Muscle layer of duodenum (tissue), 2 donors: ENCODE data around the gene TIPIN.
A peak's percentile ranks its signal among the peaks of the same experiment; 100 is the strongest.

ENCODE experiments used
- H3K27ac ChIP-seq: one replicate; pipeline ENCODE4 v1.7.0; 2013; ENCODE audit warnings: mild to moderate bottlenecking, low read length
- H3K27me3 ChIP-seq: one replicate; pipeline ENCODE4 v1.7.0; 2013; ENCODE audit warnings: low read depth, mild to moderate bottlenecking, control low read depth, low read length
- H3K36me3 ChIP-seq, 2 donors: one replicate each; pipeline ENCODE4 v1.7.0; 2013; ENCODE audit warnings: low read length in 2 of 2, control low read depth in 1 of 2, mild to moderate bottlenecking in 1 of 2; ENCODE audit not compliant: insufficient read depth in 2 of 2, control insufficient read depth in 1 of 2
- H3K4me1 ChIP-seq, 2 donors: one replicate each; pipeline ENCODE4 v1.7.0; 2013; ENCODE audit warnings: low read length in 2 of 2, mild to moderate bottlenecking in 2 of 2, control low read depth in 1 of 2, moderate library complexity in 1 of 2; ENCODE audit not compliant: insufficient read depth in 2 of 2, control insufficient read depth in 1 of 2
- H3K4me3 ChIP-seq, 2 donors: one replicate each; pipeline ENCODE4 v1.7.0; 2013; ENCODE audit warnings: low read length in 2 of 2, low read depth in 1 of 2, mild to moderate bottlenecking in 1 of 2
- H3K9me3 ChIP-seq, 2 donors: one replicate each; pipeline ENCODE4 v1.7.0; 2013; ENCODE audit warnings: low read length in 2 of 2, control low read depth in 1 of 2, mild to moderate bottlenecking in 1 of 2; ENCODE audit not compliant: control insufficient read depth in 1 of 2
- donor health status: healthy.

Gene TIPIN

DNA sequence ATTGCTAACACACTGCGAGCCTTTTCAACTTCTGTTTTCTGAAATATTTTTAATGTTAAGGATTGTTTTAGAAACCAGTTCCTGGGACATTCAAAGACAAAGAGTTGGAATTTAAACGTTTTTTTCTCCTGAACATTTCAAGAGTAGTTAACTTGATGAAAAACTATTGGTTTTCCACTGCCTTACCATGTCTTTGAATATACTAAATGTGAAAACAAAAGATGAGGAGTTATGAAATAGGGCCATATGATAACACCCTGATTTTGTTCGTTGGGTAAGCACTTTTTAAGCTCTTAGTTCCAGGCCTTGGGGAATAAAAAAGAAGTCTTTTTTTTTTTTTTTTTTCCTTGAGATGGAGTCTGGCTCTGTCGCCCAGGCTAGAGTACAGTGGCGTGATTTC lies 60.3 kb downstream of the TIPIN start:
- Histone ChIP-seq H3K4me1 (peaks cover 12 to 20% of the 10 kb centered on the region in 2 donors), H3K9me3 (no peaks in the 10 kb centered on the region), H3K27me3 (no peaks in the 10 kb centered on the region), H3K36me3 (peaks cover 4 to 11% of the 10 kb centered on the region in 2 donors), H3K4me3 (no peak overlapping the region), H3K27ac (no peak overlapping the region)

DNA sequence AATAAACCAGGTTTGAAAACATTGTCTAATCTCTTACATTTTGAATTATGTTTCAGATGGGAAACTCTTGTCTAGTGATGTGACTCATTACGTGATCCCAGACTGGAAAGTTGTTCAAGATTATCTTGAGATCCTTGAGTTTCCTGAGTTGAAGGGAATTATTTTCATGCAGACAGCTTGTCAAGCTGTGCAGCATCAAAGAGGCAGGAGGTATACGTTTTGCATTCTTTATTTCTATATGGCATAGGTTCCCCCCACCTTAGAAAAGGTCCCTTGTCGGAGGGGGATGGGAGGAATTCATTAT lies 61.6 kb downstream of the TIPIN start:
- H3K27me3 ChIP-seq, result no peaks in the 10 kb centered on the region
- H3K36me3 ChIP-seq, result peaks cover 4 to 8% of the 10 kb centered on the region in 2 donors
- H3K4me3 ChIP-seq, result peak overlapping the region; percentile 80 to 83
- H3K27ac ChIP-seq, result peak overlapping the region; percentile 91
- H3K9me3 ChIP-seq, result no peaks in the 10 kb centered on the region
- H3K4me1 ChIP-seq, result peaks cover 12 to 20% of the 10 kb centered on the region in 2 donors

DNA sequence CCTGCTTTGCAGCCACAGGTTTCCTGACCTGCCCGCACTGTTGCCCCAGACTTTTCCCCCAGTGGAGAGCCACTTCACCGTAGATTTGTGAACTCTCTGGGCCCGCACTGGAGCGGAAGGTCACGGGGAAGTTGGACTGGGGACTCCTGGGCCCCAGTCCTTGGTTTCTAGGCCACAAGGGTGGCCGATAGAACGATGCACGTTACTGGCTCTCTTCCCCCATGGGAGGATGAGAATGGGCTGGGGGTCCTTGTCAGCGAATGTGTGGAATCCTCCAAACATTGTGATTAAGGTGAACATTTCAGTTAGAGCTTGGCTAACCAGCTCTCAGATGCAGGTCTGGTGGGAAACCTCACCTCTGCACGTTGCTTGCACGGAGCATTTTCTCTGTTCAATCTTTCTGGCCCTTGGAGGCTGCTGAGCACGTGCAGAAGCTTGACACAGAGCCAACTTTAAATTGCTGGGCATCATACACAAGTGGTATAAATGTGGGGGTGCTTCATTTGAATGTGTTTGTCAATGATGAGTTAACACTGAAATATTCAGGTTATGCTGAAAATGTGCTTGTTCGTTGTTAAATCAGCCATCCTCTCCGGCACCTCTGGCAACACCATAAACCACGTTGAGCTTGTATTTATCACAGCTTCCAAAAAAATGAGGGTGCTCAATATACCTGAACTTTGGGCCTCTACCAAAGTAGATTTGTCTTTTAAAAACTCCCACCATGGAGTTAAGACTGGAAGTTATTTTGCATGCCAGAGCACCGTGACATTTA lies 62.1 kb downstream of the TIPIN start:
- Histone ChIP-seq H3K4me3 (peak overlapping the region; percentile 80 to 83), H3K4me1 (peaks cover 12 to 20% of the 10 kb centered on the region in 2 donors), H3K27me3 (no peaks in the 10 kb centered on the region), H3K36me3 (peaks cover 4 to 7% of the 10 kb centered on the region in 2 donors), H3K9me3 (no peaks in the 10 kb centered on the region), H3K27ac (peak overlapping the region; percentile 91)

DNA sequence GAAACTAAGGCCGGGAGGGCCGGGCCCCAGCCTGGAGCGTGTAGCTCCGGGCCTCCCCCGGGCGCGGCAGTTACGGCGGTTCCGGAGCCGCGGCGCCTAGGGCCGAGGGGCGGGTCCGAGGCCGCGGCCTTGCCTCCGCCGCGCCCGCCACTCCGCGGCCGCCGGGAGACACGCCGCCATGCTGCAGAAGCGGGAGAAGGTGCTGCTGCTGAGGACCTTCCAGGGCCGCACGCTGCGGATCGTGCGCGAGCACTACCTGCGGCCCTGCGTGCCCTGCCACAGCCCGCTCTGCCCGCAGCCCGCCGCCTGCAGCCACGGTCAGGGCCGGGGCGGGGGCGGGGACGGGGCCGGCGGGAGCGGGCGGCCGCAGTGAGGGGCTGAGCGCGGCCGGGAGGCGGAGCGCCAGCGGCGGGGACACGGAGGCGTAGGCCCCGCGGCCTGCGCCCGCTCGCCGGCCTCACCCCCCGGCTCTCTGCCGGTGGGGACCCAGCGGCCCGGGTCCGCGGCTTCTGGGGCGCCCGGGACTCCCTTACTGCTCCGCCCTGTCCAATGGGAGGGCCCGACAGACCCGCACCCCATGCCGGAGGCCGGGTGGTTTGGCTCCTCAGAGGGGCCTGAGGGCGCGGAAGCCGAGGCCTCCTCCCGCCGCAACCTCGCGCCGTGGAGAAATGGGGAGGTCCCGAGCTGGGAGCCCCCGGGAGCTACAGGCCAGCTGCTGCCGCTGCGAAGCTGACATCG lies 62.9 kb downstream of the TIPIN start, which contains the start of gene DIS3L:
DIS3L (plus strand) TSS at position 150 of the 738 bp plus-strand sequence; CDS start at position 179, 29 bp downstream.
- H3K4me1 ChIP-seq, result peaks cover 12 to 28% of the 10 kb centered on the region in 2 donors
- no peaks in the 10 kb centered on the region for H3K9me3 ChIP-seq
- H3K36me3 ChIP-seq, result peaks cover 0 to 4% of the 10 kb centered on the region in 2 donors
- H3K27ac ChIP-seq, result peak within 1 kb of the TSS; percentile 91
- no peaks in the 10 kb centered on the region for H3K27me3 ChIP-seq
- H3K4me3 ChIP-seq, result peak within 1 kb of the TSS; percentile 80 to 83

DNA sequence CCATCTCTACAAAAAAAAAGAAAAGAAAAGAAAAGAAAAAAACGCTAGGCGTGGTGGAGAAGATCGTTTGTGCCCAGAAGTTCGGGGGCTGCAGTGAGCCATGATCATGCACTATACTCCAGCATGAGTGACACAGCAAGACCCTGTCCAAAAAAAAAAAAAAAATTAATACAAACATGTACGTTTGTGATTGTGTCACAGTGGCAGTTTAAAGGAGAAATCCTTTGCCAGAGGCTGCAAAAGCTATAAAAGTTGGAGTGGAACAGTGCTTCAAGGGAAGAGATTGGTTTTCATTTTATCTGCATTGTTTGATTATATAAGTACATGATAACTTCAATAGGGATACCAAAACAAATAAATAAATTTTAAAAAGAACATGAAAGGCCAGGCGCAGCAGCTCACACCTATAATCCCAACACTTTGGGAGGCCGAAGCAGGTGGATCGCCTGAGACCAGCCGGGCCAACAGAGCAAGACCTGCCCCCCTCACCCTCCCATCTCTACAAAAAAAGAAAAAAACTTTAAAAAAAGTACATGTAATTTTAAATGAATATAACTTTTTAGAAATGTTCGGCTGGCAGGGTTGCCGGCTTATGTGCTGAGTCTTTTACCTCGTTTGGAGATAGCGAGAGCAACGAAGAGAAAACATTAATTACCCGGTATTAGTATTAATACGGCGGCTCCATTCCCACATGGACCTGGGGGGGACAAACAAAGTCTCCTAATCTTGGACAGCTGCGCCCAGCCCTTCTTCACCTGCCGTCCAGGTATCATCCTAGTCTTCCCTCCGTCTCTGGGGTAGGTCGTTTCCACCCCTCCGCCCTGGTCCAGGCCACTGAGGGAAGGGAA lies 63.7 kb downstream of the TIPIN start:
- H3K9me3 ChIP-seq, result no peaks in the 10 kb centered on the region
- H3K27me3 ChIP-seq, result no peaks in the 10 kb centered on the region
- peaks cover 12 to 33% of the 10 kb centered on the region in 2 donors for H3K4me1 ChIP-seq
- peak overlapping the region; percentile 72 to 80 for H3K4me3 ChIP-seq
- H3K27ac ChIP-seq, result peak overlapping the region; percentile 79
- peaks cover 0 to 4% of the 10 kb centered on the region in 2 donors for H3K36me3 ChIP-seq

DNA sequence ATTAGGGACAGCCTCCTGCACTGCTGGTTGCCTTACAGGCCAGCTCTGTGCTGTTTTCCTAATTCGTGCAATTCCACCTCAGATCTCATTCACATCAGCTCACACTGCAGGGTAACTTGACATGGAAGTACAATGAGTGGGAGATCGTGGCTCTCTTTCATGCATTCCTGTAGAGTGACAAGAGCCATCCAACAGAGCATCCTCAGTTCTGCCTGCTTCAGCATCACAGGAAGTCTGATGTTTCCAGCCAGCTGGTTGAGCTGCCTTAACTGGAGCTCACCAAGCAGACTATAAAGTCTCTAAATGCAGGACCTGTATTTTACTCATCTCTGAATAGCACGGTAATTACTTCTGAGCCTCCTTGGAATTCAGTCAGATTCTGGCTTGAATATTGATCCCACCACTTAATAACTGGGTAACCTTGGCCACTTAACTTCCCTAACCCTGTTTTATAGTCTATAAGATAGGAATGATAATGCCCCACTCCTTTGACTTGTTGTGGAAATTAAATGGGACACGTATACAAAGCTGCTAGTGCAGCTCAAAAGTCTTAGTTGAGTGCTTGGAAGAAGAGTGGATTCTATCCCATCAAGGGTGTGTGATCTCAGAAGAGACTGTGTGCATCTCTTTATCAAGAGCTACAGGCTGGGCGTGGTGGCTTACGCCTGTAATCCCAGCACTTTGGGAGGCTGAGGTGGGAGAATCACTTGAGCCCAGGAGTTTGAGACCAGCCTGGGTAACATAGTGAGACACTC lies 64.5 kb downstream of the TIPIN start:
- Histone ChIP-seq H3K27me3 (no peaks in the 10 kb centered on the region), H3K36me3 (no peaks in the 10 kb centered on the region), H3K9me3 (no peaks in the 10 kb centered on the region), H3K4me1 (peaks cover 12 to 35% of the 10 kb centered on the region in 2 donors), H3K27ac (no peak overlapping the region), H3K4me3 (peak overlapping the region in 1 of 2 donors; percentile 80)

DNA sequence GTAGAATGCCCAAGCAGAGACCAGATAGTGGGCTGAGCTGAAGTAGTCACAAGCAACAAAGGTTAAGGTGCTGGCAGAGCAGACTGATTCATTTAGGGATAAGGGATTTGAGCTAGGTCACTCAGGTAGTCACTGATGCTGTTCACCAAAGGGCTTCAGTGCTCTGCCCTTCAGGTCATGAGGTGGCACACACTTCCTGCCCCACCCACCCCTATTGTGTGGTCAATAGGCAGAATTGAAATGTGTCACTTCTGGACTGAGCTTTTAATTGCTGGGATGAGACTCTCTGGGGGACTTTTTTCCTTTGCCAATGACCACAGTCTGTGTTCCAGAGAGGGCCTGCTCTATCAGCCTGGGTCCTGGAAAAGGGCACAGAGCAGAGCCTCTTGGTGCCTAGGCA lies 66.0 kb downstream of the TIPIN start:
- H3K4me1 ChIP-seq, result peaks cover 12 to 35% of the 10 kb centered on the region in 2 donors
- H3K36me3 ChIP-seq, result no peaks in the 10 kb centered on the region
- no peaks in the 10 kb centered on the region for H3K27me3 ChIP-seq
- no peaks in the 10 kb centered on the region for H3K9me3 ChIP-seq
- H3K27ac ChIP-seq, result no peak overlapping the region
- H3K4me3 ChIP-seq, result no peak overlapping the region

DNA sequence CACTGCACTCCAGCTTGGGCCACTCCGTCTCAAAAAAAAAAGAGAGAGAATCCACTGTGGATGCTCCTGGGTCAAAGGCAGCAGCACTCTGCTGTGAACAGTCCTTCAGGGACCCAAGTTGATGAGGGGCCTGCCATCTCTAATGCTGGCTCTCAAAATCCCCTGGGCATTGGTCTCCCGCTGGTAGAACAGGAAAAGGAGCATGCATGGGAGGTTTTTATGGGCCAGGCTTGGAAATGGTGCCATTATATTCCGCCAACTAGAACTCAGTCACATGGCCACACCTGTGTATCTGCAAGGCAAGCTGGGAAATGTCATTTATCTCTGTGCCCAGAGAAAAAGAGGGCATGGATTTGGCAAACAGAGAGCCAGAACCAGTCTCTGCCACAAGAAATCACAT lies 66.5 kb downstream of the TIPIN start:
- Histone ChIP-seq H3K4me1 (peaks cover 12 to 33% of the 10 kb centered on the region in 2 donors), H3K9me3 (no peaks in the 10 kb centered on the region), H3K36me3 (no peaks in the 10 kb centered on the region), H3K4me3 (no peak overlapping the region), H3K27ac (no peak overlapping the region), H3K27me3 (no peaks in the 10 kb centered on the region)

DNA sequence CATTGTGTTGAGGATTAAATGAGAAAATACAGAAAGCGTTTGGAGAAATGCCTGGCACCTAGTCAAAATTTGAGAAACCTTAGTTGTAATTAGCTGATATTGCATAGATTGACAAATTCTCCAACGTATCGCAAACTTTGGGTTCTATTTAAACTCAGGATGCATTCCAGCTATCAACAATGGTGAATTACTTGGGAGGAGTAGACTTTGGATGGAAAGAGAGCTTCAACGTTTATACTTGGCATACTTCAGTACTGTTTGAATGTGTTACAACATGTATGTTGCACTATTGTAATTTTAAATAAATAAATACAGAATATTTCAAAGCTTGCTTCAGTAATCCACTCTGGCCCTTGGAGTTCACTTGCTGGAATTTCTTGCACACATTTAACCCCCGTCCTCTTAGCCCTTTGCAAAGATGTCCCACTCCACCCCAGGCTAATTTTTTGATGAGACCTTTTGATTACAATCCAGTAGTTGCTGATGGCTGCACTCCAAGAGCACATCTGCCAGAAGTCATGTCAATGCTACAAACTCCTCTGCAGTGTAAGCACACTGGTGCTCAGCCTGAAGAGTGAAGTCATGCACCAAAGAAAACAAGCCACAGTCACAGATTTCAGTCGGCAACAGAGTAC lies 67.8 kb downstream of the TIPIN start:
- no peak overlapping the region for H3K27ac ChIP-seq
- H3K36me3 ChIP-seq, result no peaks in the 10 kb centered on the region
- no peaks in the 10 kb centered on the region for H3K9me3 ChIP-seq
- H3K4me1 ChIP-seq, result peaks cover 3 to 24% of the 10 kb centered on the region in 2 donors
- H3K4me3 ChIP-seq, result no peak overlapping the region
- no peaks in the 10 kb centered on the region for H3K27me3 ChIP-seq

DNA sequence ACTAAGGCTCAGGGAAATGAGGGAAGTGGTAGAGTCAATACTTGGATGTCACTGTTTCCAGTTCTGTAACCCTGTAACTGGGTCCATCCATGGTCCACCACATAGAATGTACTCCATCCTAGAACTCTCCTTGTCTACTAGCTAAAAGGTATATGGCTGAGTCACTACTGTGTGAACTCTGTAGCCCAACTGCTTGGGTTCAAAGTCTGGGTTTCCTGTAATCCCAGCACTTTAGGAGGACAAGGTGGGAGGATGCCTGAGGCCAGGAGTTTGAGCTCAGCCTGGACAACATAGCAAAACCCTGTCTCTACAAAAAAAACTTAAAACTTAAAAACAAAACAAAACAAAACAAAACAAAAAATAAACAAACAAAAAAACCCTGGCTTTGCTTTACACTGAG lies 68.4 kb downstream of the TIPIN start:
- H3K27ac ChIP-seq, result no peak overlapping the region
- no peaks in the 10 kb centered on the region for H3K36me3 ChIP-seq
- H3K4me3 ChIP-seq, result no peak overlapping the region
- no peaks in the 10 kb centered on the region for H3K9me3 ChIP-seq
- no peaks in the 10 kb centered on the region for H3K27me3 ChIP-seq
- H3K4me1 ChIP-seq, result peaks cover 3 to 24% of the 10 kb centered on the region in 2 donors
